ENCODE measurements around the gene LSM14A. TPM values are rescaled to one million over a fixed set of nuclear protein-coding genes. Genes with fewer than 3 reads are reported as not detected.

The LSM14A gene
- total RNA-seq, 2 experiments from 2014 or later: 182 to 189 TPM

DNA sequence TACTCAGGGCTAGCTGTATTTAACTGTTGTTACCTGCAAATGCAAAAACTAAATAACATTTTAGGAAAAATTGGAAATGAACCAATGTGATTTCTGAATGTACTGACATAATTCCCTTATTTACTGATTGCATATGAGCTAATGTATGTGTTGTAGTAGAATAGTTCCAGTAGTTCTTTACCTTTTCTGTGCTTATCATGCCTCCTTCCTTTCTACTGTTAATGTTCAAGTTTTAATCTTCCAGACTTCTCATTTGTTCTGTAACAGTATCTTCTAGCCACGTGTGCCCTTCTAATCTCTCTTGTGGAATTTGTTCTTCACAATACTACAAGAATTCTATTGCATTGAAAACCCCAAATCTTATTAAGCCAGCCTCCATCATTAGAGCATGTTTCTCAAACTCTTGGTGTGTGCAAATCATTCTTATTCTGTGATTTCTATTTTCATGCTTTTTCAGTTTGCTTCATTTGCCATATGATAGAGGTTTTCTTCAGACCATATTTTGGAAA is 17.7 kb downstream of the LSM14A start:
- H4K20me1 ChIP-seq (ENCODE audit: insufficient read depth, low read length): peaks cover 57% of the 10 kb centered on the region
- no peak overlapping the region for H2AFZ ChIP-seq (ENCODE audit: low read length)
- intact Hi-C loops (cut with micrococcal nuclease; ENCODE audit: unreplicated experiment): no loop called here
- no peaks in the 10 kb centered on the region; the same call in 1 of the 2 replicates for H3K9me3 ChIP-seq (ENCODE audit: low read length)
- peak overlapping the region; percentile 19 for H3K27ac ChIP-seq (ENCODE audit: low read depth, low read length, poor library complexity, severe bottlenecking)
- H3K4me3 ChIP-seq (ENCODE audit: low read depth, low read length, poor library complexity, severe bottlenecking): peak overlapping the region; percentile 11
- TF ChIP-seq EZH2phosphoT487 (IDR thresholded peaks at IDR 0.05; ENCODE audit: borderline replicate concordance, low read depth, low read length): no peak
- TF ChIP-seq, protein P1, sequence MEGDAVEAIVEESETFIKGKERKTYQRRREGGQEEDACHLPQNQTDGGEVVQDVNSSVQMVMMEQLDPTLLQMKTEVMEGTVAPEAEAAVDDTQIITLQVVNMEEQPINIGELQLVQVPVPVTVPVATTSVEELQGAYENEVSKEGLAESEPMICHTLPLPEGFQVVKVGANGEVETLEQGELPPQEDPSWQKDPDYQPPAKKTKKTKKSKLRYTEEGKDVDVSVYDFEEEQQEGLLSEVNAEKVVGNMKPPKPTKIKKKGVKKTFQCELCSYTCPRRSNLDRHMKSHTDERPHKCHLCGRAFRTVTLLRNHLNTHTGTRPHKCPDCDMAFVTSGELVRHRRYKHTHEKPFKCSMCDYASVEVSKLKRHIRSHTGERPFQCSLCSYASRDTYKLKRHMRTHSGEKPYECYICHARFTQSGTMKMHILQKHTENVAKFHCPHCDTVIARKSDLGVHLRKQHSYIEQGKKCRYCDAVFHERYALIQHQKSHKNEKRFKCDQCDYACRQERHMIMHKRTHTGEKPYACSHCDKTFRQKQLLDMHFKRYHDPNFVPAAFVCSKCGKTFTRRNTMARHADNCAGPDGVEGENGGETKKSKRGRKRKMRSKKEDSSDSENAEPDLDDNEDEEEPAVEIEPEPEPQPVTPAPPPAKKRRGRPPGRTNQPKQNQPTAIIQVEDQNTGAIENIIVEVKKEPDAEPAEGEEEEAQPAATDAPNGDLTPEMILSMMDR (conservative IDR thresholded peaks at IDR 0.05; ENCODE audit: low read length): no peak
- H3K4me2 ChIP-seq (ENCODE audit: low read length): peak overlapping the region; percentile 77
- no peaks in the 10 kb centered on the region for H3K9me2 ChIP-seq (ENCODE audit: insufficient read depth, low read length)
- DNase-seq (ENCODE audit: low spot score): no peak
- peaks cover 100% of the 10 kb centered on the region for H3K79me2 ChIP-seq (ENCODE audit: insufficient read depth, low read depth, low read length)
- BruUV-seq (replicated peaks): TSS peak; percentile 4
- ChIA-PET POLR2A (interaction anchor here (0.5 to 2.3 kb wide), 3 partner anchors 14 to 30 kb away, joined by 3 to 8 read pairs (median 3); no protein-coding TSS in a partner anchor), CTCF (ENCODE audit: unreplicated experiment) (no interaction called here)
- peaks cover 86% of the 10 kb centered on the region for H3K4me1 ChIP-seq (ENCODE audit: insufficient read depth, low read length, poor library complexity, severe bottlenecking)
- H3K36me3 ChIP-seq (ENCODE audit: insufficient read depth, low read length): peaks cover 42% of the 10 kb centered on the region

DNA sequence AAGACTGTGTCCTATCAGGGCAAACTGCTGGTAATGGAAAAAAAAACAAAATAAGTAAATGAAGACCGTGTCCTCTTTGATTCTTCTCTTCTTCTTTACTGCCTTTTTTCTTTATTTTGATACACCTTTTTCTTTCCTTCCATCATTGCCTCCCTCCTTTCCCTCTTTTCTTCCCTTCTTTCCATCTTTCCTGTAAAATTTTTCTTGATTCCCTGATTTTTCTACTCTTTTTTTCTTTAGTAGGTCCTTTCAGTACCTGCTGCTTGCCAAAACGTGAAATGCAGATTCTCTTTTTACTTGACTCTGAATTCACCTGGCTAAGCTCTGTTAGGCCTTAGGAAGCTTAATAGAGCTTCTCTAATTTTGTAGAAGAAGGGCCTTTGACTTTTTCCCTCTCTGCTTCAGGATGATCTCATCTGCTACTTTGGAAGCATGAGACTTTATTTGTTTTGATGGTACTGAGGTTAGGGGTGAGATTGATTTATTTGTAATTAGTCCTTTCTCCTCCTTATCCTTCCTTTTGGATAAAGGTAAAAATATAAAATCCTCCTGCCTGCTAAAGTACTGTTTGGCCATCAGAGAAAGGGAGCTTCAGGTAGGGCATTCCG is 19.2 kb downstream of the LSM14A start:
- CTCF ChIA-PET (ENCODE audit: unreplicated experiment): no interaction called here
- no peak overlapping the region for H3K4me3 ChIP-seq (ENCODE audit: low read depth, low read length, poor library complexity, severe bottlenecking)
- peaks cover 72% of the 10 kb centered on the region for H3K4me1 ChIP-seq (ENCODE audit: insufficient read depth, low read length, poor library complexity, severe bottlenecking)
- H2AFZ ChIP-seq (ENCODE audit: low read length): no peak overlapping the region
- peaks cover 44% of the 10 kb centered on the region for H3K36me3 ChIP-seq (ENCODE audit: insufficient read depth, low read length)
- H3K4me2 ChIP-seq (ENCODE audit: low read length): peak overlapping the region; percentile 77
- peaks cover 44% of the 10 kb centered on the region for H4K20me1 ChIP-seq (ENCODE audit: insufficient read depth, low read length)
- no TSS peak for BruUV-seq (replicated peaks)
- H3K9me2 ChIP-seq (ENCODE audit: insufficient read depth, low read length): no peaks in the 10 kb centered on the region
- H3K79me2 ChIP-seq (ENCODE audit: insufficient read depth, low read depth, low read length): peaks cover 98% of the 10 kb centered on the region
- no peak for DNase-seq (ENCODE audit: low spot score)
- intact Hi-C loops (cut with micrococcal nuclease; ENCODE audit: unreplicated experiment): no loop called here
- POLR2A ChIA-PET: interaction anchor here (0.8 to 1.3 kb wide), 2 partner anchors 12 to 13 kb away, joined by 3 to 4 read pairs; no protein-coding TSS in a partner anchor
- peak overlapping the region; percentile 90 for H3K27ac ChIP-seq (ENCODE audit: low read depth, low read length, poor library complexity, severe bottlenecking)
- no peaks in the 10 kb centered on the region; the same call in 1 of the 2 replicates for H3K9me3 ChIP-seq (ENCODE audit: low read length)
- no peak for TF ChIP-seq EZH2phosphoT487 (IDR thresholded peaks at IDR 0.05; ENCODE audit: borderline replicate concordance, low read depth, low read length)
- TF ChIP-seq, protein P1 (conservative IDR thresholded peaks at IDR 0.05; ENCODE audit: low read length): no peak

DNA sequence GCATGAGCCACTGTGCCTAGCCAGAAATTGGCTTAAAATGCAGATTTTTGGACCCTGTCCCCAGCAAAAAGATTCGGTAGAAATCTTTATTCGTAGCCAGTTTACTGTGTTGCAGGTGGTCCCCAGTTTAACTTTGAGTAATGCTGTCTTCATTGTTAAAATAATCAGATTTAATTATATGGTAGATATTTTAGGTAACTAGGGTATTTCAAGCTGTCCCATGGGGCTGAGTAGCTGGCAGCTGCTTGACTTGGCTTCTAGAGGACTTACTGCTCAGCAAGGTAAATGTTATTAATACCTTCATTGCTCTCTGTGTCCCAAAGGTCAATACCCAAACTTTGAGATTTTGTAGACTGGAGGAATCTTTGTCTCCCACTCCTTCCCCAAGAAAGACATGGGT is 21.1 kb downstream of the LSM14A start:
- ChIA-PET CTCF (ENCODE audit: unreplicated experiment) (no interaction called here), POLR2A (interaction anchor here (2.5 kb wide), 2 partner anchors 14 to 21 kb away, joined by 10 to 26 read pairs; partner anchors contain the start of gene LSM14A)
- Histone ChIP-seq H3K9me2 (ENCODE audit: insufficient read depth, low read length) (no peaks in the 10 kb centered on the region), H2AFZ (ENCODE audit: low read length) (no peak overlapping the region), H3K4me2 (ENCODE audit: low read length) (peak overlapping the region; percentile 77), H3K79me2 (ENCODE audit: insufficient read depth, low read depth, low read length) (peaks cover 91% of the 10 kb centered on the region), H3K36me3 (ENCODE audit: insufficient read depth, low read length) (peaks cover 53% of the 10 kb centered on the region), H3K9me3 (ENCODE audit: low read length) (no peaks in the 10 kb centered on the region), H3K27ac (ENCODE audit: low read depth, low read length, poor library complexity, severe bottlenecking) (peak overlapping the region; percentile 90), H3K4me1 (ENCODE audit: insufficient read depth, low read length, poor library complexity, severe bottlenecking) (peaks cover 65% of the 10 kb centered on the region), H3K4me3 (ENCODE audit: low read depth, low read length, poor library complexity, severe bottlenecking) (peak overlapping the region; percentile 51), H4K20me1 (ENCODE audit: insufficient read depth, low read length) (peaks cover 39% of the 10 kb centered on the region; the same call in 1 of the 2 replicates)
- DNase-seq (ENCODE audit: low spot score): peak; percentile 83
- intact Hi-C loops (cut with micrococcal nuclease; ENCODE audit: unreplicated experiment): no loop called here
- BruUV-seq (replicated peaks): no TSS peak
- no peak for TF ChIP-seq EZH2phosphoT487 (IDR thresholded peaks at IDR 0.05; ENCODE audit: borderline replicate concordance, low read depth, low read length)
- TF ChIP-seq, protein P1 (conservative IDR thresholded peaks at IDR 0.05; ENCODE audit: low read length): no peak

All from OCI-LY7 (cell line).